Retinal pigment epithelial cell (primary cell): Measurements from ENCODE around the gene MYO7B.
"Not testable (repeated sequence)": the region's sequence is repeated elsewhere in the genome, so short reads cannot be mapped to it uniquely, and the experiment has no call there.

Source experiments
- DNase-seq: peaks from one replicate; pipeline ENCODE4 v3.0.0-alpha.2; 2010; ENCODE audit warnings: low read depth
- H3K4me3 ChIP-seq: 2 replicates; pipeline ENCODE4 v1.5.1; 2011; ENCODE audit warnings: mild to moderate bottlenecking, low read length, control low read depth, moderate library complexity
- CTCF ChIP-seq: conservative IDR thresholded peaks from 2 replicates; pipeline ENCODE4 v1.5.1; 2011; ENCODE audit warnings: low read depth, low read length, control low read depth, inconsistent platforms

Gene MYO7B

GRCh38 chr2:127528487-127528886 lies 7.0 kb upstream of the MYO7B start:
- no peak for TF ChIP-seq CTCF
- DNase-seq = no peak
- no peak overlapping the region for H3K4me3 ChIP-seq

DNA sequence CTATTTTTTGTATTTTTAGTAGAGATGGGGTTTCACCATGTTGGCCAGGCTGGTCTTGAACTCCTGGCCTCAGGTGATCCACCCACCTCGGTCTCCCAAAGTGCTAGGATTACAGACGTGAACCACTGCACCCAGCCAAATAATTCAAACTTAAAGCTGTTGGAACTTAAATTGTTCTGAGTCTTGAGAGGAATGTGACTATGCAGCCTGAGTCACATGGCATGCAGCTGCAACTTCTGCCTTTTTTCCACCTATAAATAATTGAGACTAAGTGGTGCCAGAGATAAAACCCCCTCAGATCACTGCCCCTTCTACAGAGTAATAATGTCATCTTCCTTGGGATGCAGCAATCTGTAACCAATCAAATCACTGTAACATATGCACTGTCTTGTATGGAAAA lies 6.1 kb upstream of the MYO7B start:
- H3K4me3 ChIP-seq, DNase-seq: not testable (repeated sequence)

- H3K4me3 ChIP-seq = no peak overlapping the region
- DNase-seq = no peak
- no peak for TF ChIP-seq CTCF
Observed at GRCh38 chr2:127530245-127531140, 5.0 kb upstream of the MYO7B start.

DNA sequence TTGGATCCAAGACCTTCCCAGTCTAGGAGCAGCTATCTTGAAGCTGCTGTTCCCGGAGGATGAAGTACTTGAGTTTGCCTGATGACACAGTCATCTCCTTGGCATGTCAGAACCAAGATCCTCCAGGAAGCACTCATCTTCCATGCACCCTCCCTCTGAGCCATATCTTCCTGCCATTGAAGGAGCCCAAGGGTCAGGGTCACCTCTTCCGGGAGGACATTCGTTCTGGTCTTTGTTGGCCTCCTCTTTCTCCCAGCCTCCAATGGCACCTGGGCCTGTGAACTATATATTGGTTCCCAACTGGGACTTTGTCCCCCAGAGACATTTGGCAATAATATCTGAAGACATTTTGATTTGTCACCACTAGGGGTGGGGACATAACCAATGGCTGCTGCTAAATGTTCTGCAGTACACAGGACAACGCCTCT lies 4.2 kb upstream of the MYO7B start:
- TF ChIP-seq CTCF = no peak
- no peak for DNase-seq
- no peak overlapping the region for H3K4me3 ChIP-seq

DNA sequence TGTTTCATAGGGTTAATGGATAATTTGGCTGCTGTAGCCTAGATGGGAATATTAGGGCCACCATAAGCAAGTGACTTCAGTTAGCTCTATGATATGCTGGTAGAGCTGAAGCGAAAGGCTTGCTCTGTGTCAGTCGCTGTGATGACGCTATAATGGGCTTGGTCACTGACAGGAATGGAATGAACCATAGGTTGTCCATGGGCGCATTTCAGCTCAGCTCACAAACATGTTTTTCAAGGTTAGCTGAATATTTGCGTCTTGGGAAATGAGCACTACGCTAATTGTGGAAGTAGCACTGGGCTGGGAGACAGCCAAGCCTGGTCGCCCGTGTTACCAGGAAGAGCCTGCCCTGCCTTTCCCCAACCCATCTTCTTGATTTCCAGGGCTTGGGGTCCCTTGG lies 3.2 kb upstream of the MYO7B start:
- no peak overlapping the region for H3K4me3 ChIP-seq
- no peak for DNase-seq
- TF ChIP-seq CTCF = no peak

DNA sequence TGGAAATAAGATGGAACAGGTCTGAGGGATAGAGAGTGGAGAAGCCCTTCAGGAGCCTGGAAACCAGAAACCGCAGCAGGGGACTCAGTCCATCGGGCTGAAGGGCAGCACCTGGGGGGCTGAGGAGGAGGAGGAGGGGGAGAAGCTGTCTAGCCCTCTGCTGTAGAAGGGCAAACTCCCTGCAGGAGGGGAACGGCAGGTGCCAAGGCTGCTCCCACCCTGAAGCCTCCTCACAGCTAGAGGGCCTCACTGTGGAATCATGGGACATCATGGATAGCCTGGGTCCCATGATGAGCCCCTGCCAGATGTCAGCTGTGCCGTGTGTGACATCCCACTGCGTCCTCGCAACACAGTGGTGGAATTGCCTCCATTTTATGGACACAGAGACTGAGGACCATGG lies 435 bp downstream of the MYO7B start:
- no peak overlapping the region for H3K4me3 ChIP-seq
- no peak for TF ChIP-seq CTCF
- no peak for DNase-seq

GRCh38 chr2:127536707-127537541 lies 1.4 kb downstream of the MYO7B start:
- no peak for DNase-seq
- TF ChIP-seq CTCF = no peak
- H3K4me3 ChIP-seq = no peak overlapping the region
